CD4-positive, alpha-beta T cell treated with Interleukin-4 for 4 hours (primary cell): ENCODE data around the gene MEIOSIN.
"Not testable (repeated sequence)": the region's sequence is repeated elsewhere in the genome, so short reads cannot be mapped to it uniquely, and the experiment has no call there.

Source experiments
- DNase-seq: peaks from one replicate; pipeline ENCODE4 v3.0.0-alpha.2; 2020

The MEIOSIN gene

DNA sequence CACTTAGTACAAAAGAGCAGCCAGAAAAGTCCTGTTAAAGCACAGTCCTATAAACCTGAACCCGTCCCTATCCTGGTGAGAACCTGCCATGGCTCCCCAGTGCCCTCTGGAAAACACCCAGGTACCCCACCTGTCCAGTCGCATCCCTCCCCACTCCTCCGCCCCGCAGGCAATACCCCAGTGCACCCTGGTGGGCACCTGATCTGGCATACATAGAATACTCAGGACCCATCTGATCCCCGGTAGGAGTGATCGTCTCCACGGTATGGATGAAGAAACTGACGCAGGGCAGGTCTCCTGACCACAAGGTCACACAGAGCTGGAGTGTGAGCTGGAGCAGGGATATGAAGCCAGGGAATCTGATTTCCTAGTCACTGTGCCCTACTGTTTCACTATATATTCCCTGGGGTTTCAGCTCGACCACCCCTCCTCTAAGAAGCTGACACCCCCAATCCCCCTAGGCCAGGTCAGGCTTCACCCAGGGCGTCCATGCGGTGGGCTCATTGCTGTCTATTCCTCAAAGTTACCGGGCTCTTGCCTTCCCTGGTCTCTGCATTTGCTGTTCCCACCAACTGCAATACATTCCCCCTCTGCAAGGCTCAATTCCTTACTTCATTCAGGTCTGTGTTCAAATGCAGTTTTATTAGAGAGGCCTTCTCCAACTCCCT, 15.1 kb upstream of the MEIOSIN start:
- no peak for DNase-seq

- DNase-seq: not testable (repeated sequence)
Observed at GRCh38 chr19:45720065-45720464, 13.2 kb upstream of the MEIOSIN start.

DNA sequence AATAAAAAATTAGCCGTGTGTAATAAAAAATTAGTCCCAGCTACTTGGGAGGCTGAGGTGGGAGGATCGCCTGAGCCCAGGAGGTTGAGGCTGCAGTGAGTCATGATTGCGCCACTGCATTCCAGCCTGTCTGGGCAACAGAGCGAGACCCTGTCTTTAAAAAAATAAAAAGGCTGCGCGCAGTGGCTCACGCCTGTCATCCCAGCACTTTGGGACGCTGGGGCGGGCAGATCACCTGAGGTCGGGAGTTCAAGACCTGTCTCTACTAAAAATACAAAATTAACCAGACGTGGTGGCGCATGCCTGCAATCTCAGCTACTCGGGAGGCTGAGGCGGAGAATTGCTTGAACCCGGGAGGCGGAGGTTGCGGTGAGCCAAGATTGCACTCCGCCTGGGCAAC, 4.6 kb upstream of the MEIOSIN start:
- DNase-seq: not testable (repeated sequence)

GRCh38 chr19:45729800-45730290, 3.4 kb upstream of the MEIOSIN start:
- no peak for DNase-seq

DNA sequence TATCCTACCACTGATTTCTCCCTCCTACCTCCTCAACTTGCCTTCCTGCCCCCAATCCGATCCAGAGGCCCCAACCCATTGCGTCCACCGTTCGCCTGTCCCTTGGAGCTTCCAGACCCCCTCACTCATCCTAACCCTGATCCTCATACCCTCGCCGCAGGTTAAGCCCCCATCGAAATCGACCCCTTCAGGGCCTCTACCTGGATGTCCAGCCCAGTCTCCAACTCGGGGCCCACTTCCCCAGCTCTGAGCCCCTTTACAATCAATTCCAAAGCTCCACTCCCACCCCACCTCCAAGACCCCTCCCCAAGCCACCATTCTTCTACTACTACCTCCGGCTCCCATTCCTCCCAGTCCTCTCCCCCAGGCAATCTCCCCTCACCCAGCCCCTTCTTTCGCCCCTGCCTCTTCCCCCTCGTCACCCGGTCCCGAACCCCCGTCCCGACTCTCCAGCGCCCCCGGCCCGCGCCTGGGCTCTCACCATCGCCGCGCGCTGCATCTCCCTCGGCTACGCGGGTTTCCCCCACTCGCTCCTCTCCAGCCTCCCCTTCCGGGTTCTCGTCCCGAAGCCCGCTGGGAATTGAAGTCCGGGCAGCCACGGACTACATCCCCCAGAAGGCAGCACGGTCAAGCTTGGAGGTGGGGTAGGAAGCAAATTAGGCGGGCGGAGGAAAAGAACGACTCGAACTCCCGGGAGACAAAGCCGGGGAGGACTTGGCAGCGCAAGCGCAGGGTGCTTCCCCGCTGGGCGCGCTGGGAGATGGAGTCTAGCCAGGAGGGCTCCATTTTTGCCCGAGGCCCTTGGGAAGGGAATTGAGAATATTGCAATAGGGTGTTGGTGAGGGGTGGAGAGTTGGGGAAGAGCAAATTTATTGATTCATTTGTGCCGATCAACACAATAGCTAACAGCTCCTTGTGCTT, 2.6 kb upstream of the MEIOSIN start, which contains the start of gene FBXO46:
Gene FBXO46 (minus strand): TSS at position 529 of the 921 bp plus-strand sequence. CDS start 17,401 bp downstream, outside the sequence.
- peak; percentile 96 for DNase-seq

DNA sequence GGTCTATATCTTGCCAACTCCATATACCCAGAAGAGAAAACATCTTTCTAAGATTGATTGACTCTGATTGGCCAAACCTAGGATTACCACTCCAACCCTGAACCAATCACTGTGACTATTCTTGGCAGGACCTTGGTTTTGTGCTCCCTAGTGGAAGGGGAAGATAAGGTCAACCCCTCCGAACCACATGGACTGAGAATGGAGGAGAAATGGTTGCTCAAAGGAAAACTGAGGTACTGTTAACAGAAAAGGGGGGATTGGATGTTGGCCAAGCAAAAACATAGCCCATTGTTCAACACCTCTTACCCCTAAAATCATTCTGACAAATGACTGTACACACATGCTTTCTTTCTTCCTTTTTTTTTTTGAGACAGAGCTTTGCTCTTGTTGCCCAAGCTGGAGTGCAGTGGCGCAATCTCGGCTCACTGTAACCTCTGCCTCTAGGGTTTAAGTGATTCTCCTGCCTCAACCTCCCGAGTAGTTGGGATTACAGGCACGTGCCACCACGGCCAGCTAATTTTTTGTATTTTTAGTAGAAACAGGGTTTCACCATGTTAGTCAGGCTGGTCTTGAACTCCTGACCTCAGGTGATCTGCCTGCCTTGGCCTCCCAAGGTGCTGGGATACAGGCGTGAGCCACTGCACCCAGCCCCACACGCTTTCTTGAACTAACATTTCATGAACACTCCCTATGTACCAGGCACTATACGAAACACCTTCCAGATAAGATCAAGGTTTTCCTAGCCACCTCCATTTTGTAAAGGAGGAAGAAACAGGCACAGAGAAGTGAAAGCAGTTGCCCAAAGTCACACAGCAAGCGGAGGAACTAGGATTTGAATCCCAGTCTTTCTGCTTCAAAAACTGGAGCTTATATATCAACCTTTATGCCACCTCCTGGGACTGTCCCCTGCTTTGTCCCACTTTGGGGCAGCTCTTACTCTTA, 6.5 kb downstream of the MEIOSIN start:
- no peak for DNase-seq

DNA sequence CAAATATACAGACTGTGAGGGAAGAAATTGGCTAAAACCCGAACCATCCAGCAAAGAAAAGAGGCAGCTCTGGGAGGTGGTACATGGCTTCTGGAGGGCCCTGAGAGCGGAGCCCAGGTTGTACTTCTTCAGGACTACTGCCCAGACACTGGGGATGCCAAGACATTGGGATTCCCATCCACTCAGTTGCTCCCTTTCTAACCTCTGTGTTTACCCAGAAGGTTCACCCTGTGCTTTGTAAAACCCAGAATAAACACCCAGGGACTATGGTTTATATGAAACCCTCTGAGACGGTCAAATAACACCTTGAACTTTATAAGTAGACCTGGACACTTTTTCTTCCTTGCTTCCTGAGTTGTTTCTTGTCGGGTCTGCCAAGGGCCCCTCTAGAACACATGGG, 9.7 kb downstream of the MEIOSIN start:
- no peak for DNase-seq

DNA sequence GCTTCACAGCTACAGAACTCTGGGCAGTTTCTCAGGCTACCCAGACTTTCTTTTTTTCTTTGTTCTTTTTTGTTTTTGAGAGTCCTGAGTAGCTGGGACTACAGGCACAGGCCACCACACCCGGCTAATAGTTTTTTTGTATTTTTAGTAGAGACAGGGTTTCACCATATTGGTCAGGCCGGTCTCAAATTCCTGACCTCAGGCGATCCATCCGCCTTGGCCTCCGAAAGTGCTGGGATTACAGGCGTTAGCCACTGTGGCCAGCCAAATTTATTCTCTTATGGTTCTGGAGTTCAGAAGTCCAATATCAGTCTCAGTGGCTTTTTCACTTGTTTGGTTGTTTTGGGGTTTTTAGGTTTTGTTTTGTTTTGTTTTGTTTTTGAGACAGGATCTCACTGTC, 12.4 kb downstream of the MEIOSIN start:
- DNase-seq: no peak

DNA sequence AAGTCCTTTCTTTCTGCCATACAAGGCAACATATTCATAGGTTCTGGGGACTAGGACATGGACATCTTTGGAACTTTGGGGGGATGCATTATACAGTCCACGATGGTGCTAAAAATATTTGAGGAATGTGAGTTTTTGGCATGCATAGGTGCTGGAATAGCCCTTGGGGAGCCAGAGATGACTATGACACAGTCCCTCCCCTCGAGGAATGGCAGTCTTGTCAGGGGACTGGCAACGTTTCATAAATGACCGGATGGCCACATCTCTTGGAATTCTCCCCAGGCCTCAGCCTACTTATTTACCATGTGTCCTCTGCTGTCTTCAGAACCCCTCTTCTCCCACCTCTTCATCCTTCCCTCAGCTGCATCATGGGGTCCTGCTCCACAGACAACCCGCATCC, 13.6 kb downstream of the MEIOSIN start:
- DNase-seq: no peak

- no peak for DNase-seq
Observed at GRCh38 chr19:45747513-45747912, 14.3 kb downstream of the MEIOSIN start.

GRCh38 chr19:45751483-45751882, 18.2 kb downstream of the MEIOSIN start:
- not testable (repeated sequence) for DNase-seq

DNA sequence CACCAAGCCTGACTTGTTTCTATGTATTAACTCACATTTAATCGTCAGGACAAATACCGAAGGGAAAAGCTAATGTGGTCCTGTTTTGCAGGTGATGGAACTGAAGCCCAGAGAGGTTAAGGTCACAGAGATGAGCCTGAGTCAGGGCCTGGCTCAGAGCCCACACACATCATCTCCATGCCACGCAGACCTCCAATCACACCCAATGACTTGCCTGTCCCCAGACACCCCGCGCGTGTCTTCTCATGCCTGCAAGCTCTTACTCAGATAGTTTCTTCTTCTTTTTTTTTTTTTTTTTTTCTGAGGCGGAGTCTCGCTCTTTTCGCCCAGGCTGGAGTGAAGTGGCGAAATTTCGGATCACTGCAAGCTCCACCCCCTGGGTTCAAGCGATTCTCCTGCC, 19.4 kb downstream of the MEIOSIN start:
- no peak for DNase-seq

DNA sequence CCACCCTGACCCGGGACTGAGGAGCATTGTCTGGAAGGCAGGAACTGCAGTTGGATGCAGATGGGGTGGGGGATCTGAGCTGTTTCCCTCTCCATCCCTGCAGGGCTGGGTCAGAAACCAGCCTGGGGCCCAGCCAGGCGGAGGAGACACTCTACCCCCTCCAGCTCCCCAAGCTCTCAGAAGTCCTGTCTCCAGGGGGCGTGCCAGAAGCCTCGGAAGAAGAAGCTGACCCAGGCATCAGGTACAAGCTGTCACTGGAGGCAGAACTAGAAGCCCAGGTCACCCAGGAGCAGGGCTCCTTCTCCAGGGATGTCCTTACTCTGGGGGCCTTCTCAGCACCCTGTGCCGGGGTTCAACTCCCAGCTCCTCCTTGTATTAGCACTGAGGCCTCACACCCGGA, 20.3 kb downstream of the MEIOSIN start:
- DNase-seq: no peak

DNA sequence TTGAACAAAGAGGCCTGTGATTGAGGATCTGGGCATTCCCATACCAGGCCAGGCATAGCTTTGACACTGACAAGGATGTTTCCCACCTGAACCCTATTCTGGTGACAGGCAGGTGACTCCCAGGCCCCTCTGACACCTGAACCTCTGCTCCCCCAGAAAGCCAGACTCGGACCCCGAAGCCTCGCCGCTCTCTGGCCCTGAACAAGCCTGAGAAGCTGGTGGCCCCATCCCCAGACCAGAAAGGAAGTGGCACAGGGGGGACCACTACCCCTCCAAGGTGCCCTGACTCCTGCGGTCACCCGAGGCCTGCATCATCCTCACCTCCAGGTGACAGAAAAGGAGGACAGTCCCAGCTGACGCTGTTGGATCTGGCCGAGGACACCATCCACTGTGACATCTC, 21.1 kb downstream of the MEIOSIN start:
- DNase-seq: no peak

- DNase-seq: no peak
Observed at GRCh38 chr19:45757695-45758094, 24.5 kb downstream of the MEIOSIN start.

- DNase-seq: no peak
Observed at GRCh38 chr19:45758921-45759320, 25.7 kb downstream of the MEIOSIN start.

GRCh38 chr19:45761714-45762113, 28.5 kb downstream of the MEIOSIN start:
- no peak for DNase-seq

DNA sequence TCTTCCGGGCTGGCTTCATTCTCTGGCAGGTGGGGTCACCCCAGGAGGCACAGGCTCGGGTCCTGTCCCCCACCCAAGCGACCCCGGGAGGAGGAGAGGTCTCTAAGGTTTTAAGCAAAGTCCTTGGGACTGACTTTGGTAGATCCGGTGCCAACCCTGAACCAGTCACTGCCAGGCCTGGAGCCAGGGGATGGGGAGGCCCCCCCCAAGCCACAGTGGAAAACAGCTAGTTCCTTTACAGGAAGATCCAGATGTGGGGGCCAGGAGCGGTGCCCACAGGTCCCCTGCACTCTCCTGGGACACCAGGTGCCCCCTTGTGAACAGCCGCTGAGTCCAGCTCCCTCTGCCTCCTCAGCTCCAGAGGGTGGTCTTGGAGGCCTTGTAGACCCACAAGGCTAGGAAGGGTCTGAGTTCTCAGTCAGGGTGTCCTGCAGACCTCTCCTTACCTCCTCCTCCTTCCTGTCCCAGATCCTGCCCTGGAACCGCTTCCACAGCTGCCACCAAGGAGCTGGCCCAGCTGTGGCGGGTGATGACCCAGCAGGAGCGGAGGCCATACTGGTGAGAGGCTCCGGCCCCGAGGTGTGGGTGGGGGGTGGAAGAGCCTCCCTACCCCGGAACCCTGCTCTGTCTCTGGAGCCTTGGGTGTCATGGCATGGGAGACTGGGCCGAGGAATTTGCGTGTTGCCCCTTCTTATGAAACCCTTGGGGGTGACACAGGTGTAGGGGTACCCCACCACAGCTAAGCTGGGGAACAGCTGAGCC, 29.8 kb downstream of the MEIOSIN start:
- no peak for DNase-seq

- DNase-seq: no peak
Observed at GRCh38 chr19:45763691-45764294, 30.6 kb downstream of the MEIOSIN start.

GRCh38 chr19:45764475-45764874, 31.2 kb downstream of the MEIOSIN start:
- DNase-seq: no peak

GRCh38 chr19:45764945-45765701, 31.9 kb downstream of the MEIOSIN start:
- no peak for DNase-seq
